ENCODE data around the gene IKZF2.

The IKZF2 gene

GRCh38 chr2:212961255-212961654, 190.2 kb downstream of the IKZF2 start:
- TF ChIP-seq CTCF (IDR thresholded peaks at IDR 0.05): no peak
- no peaks in the 10 kb centered on the region for H3K36me3 Mint-ChIP-seq (ENCODE audit: low read depth)
- no peak for DNase-seq
- H3K9me3 Mint-ChIP-seq: no peaks in the 10 kb centered on the region
- H3K27ac Mint-ChIP-seq: no peak overlapping the region
- H3K4me1 Mint-ChIP-seq: peaks cover 8% of the 10 kb centered on the region
- H3K4me3 Mint-ChIP-seq: no peak overlapping the region
- H3K27me3 Mint-ChIP-seq (ENCODE audit: low read depth, poor library complexity): peaks cover 3% of the 10 kb centered on the region

- TF ChIP-seq CTCF (IDR thresholded peaks at IDR 0.05): no peak
- Mint-ChIP-seq H3K4me3 (no peak overlapping the region), H3K36me3 (ENCODE audit: low read depth) (no peaks in the 10 kb centered on the region), H3K9me3 (no peaks in the 10 kb centered on the region), H3K4me1 (peaks cover 10% of the 10 kb centered on the region), H3K27me3 (ENCODE audit: low read depth, poor library complexity) (peaks cover 3% of the 10 kb centered on the region), H3K27ac (no peak overlapping the region)
- DNase-seq: no peak
These were observed 191.1 kb downstream of the IKZF2 start for GRCh38 chr2:212960336-212960735.

GRCh38 chr2:212959471-212960117, 191.8 kb downstream of the IKZF2 start:
- Mint-ChIP-seq H3K9me3 (no peaks in the 10 kb centered on the region), H3K36me3 (ENCODE audit: low read depth) (no peaks in the 10 kb centered on the region), H3K4me3 (no peak overlapping the region), H3K27ac (no peak overlapping the region), H3K27me3 (ENCODE audit: low read depth, poor library complexity) (peaks cover 3% of the 10 kb centered on the region), H3K4me1 (peaks cover 10% of the 10 kb centered on the region)
- no peak for TF ChIP-seq CTCF (IDR thresholded peaks at IDR 0.05)
- no peak for DNase-seq

GRCh38 chr2:212958757-212959295, 192.6 kb downstream of the IKZF2 start:
- no peak for DNase-seq
- H3K36me3 Mint-ChIP-seq (ENCODE audit: low read depth): no peaks in the 10 kb centered on the region
- peaks cover 3% of the 10 kb centered on the region for H3K27me3 Mint-ChIP-seq (ENCODE audit: low read depth, poor library complexity)
- H3K4me3 Mint-ChIP-seq: no peak overlapping the region
- no peaks in the 10 kb centered on the region for H3K9me3 Mint-ChIP-seq
- H3K27ac Mint-ChIP-seq: no peak overlapping the region
- H3K4me1 Mint-ChIP-seq: peaks cover 10% of the 10 kb centered on the region
- no peak for TF ChIP-seq CTCF (IDR thresholded peaks at IDR 0.05)

- H3K9me3 Mint-ChIP-seq: no peaks in the 10 kb centered on the region
- H3K4me3 Mint-ChIP-seq: no peak overlapping the region
- peaks cover 3% of the 10 kb centered on the region for H3K27me3 Mint-ChIP-seq (ENCODE audit: low read depth, poor library complexity)
- peaks cover 15% of the 10 kb centered on the region for H3K4me1 Mint-ChIP-seq
- DNase-seq: no peak
- H3K27ac Mint-ChIP-seq: no peak overlapping the region
- no peak for TF ChIP-seq CTCF (IDR thresholded peaks at IDR 0.05)
- no peaks in the 10 kb centered on the region for H3K36me3 Mint-ChIP-seq (ENCODE audit: low read depth)
These were observed 193.3 kb downstream of the IKZF2 start for GRCh38 chr2:212958133-212958532.

GRCh38 chr2:212957624-212958023, 193.8 kb downstream of the IKZF2 start:
- Mint-ChIP-seq H3K27me3 (ENCODE audit: low read depth, poor library complexity) (peaks cover 3% of the 10 kb centered on the region), H3K27ac (no peak overlapping the region)
- no peak for DNase-seq

More at GRCh38 chr2:212957624-212958023, 193.8 kb downstream of the IKZF2 start:
- no peak for TF ChIP-seq CTCF (IDR thresholded peaks at IDR 0.05)
- no peaks in the 10 kb centered on the region for H3K9me3 Mint-ChIP-seq
- no peak overlapping the region for H3K4me3 Mint-ChIP-seq
- no peaks in the 10 kb centered on the region for H3K36me3 Mint-ChIP-seq (ENCODE audit: low read depth)
- peaks cover 16% of the 10 kb centered on the region for H3K4me1 Mint-ChIP-seq
